ENCODE results near the gene RPRD1A. TPM values are rescaled to one million over a fixed set of nuclear protein-coding genes. Genes with fewer than 3 reads are reported as not detected.
"Not testable (repeated sequence)": the region's sequence is repeated elsewhere in the genome, so short reads cannot be mapped to it uniquely, and the experiment has no call there.

RPRD1A gene
- total RNA-seq, 2 donors from 2014 or later: 72.7 to 81.5 TPM

GRCh38 chr18:36089001-36089400 is 21.6 kb upstream of the RPRD1A start:
- DNase-seq (ENCODE audit: low spot score): no peak
- Histone ChIP-seq H3K4me3 (no peak overlapping the region), H3K9me3 (no peaks in the 10 kb centered on the region), H3K27me3 (replicated peaks; ENCODE audit: insufficient read depth) (no peaks in the 10 kb centered on the region), H3K36me3 (no peaks in the 10 kb centered on the region), H3K4me1 (replicated peaks) (no peaks in the 10 kb centered on the region), H3K27ac (no peak overlapping the region)
- intact Hi-C loops (cut with DNase I): no loop called here
- TF ChIP-seq POLR2AphosphoS5 (IDR thresholded peaks at IDR 0.05) (no peak), CTCF (IDR thresholded peaks at IDR 0.05) (no peak), POLR2A (IDR thresholded peaks at IDR 0.05) (no peak)
- WGBS: 66% methylated on average over 6 of the region's 6 CpGs

GRCh38 chr18:36088256-36088655 is 20.9 kb upstream of the RPRD1A start:
- WGBS: 83% methylated on average over 2 of the region's 2 CpGs
- intact Hi-C loops (cut with DNase I): no loop called here
- H3K36me3 ChIP-seq: no peaks in the 10 kb centered on the region
- H3K9me3 ChIP-seq: no peaks in the 10 kb centered on the region
- H3K4me3 ChIP-seq: no peak overlapping the region
- no peak for DNase-seq (ENCODE audit: low spot score)
- no peak overlapping the region for H3K27ac ChIP-seq
- TF ChIP-seq POLR2A (IDR thresholded peaks at IDR 0.05): no peak
- no peak for TF ChIP-seq CTCF (IDR thresholded peaks at IDR 0.05)
- no peak for TF ChIP-seq POLR2AphosphoS5 (IDR thresholded peaks at IDR 0.05)
- H3K4me1 ChIP-seq (replicated peaks): no peaks in the 10 kb centered on the region
- H3K27me3 ChIP-seq (replicated peaks; ENCODE audit: insufficient read depth): no peaks in the 10 kb centered on the region

- TF ChIP-seq POLR2AphosphoS5 (IDR thresholded peaks at IDR 0.05) (no peak), CTCF (IDR thresholded peaks at IDR 0.05) (no peak), POLR2A (IDR thresholded peaks at IDR 0.05) (no peak)
- no peaks in the 10 kb centered on the region for H3K4me1 ChIP-seq (replicated peaks)
- H3K27ac ChIP-seq: no peak overlapping the region
- intact Hi-C loops (cut with DNase I): no loop called here
- no peaks in the 10 kb centered on the region for H3K27me3 ChIP-seq (replicated peaks; ENCODE audit: insufficient read depth)
- no peak for DNase-seq (ENCODE audit: low spot score)
- no peaks in the 10 kb centered on the region for H3K36me3 ChIP-seq
- WGBS: 91% methylated on average over 8 of the region's 8 CpGs
- H3K9me3 ChIP-seq: no peaks in the 10 kb centered on the region
- H3K4me3 ChIP-seq: no peak overlapping the region
Observed at GRCh38 chr18:36086186-36086585, 18.8 kb upstream of the RPRD1A start.

- 82% methylated on average over 3 of the region's 4 CpGs for WGBS
- Histone ChIP-seq H3K4me1 (replicated peaks) (no peaks in the 10 kb centered on the region), H3K4me3 (no peak overlapping the region), H3K27me3 (replicated peaks; ENCODE audit: insufficient read depth) (no peaks in the 10 kb centered on the region), H3K36me3 (no peaks in the 10 kb centered on the region), H3K27ac (no peak overlapping the region), H3K9me3 (no peaks in the 10 kb centered on the region)
- intact Hi-C loops (cut with DNase I): no loop called here
- no peak for DNase-seq (ENCODE audit: low spot score)
- TF ChIP-seq POLR2A (IDR thresholded peaks at IDR 0.05) (no peak), CTCF (IDR thresholded peaks at IDR 0.05) (no peak), POLR2AphosphoS5 (IDR thresholded peaks at IDR 0.05) (no peak)
Observed at GRCh38 chr18:36085195-36085594, 17.8 kb upstream of the RPRD1A start.

GRCh38 chr18:36083729-36084128 is 16.4 kb upstream of the RPRD1A start:
- no peaks in the 10 kb centered on the region for H3K27me3 ChIP-seq (replicated peaks; ENCODE audit: insufficient read depth)
- H3K36me3 ChIP-seq: no peaks in the 10 kb centered on the region
- H3K27ac ChIP-seq: no peak overlapping the region
- H3K4me3 ChIP-seq: no peak overlapping the region
- H3K9me3 ChIP-seq: no peaks in the 10 kb centered on the region
- TF ChIP-seq POLR2A (IDR thresholded peaks at IDR 0.05) (no peak), CTCF (IDR thresholded peaks at IDR 0.05) (no peak), POLR2AphosphoS5 (IDR thresholded peaks at IDR 0.05) (no peak)
- 62% methylated on average over 2 of the region's 2 CpGs for WGBS
- no peaks in the 10 kb centered on the region for H3K4me1 ChIP-seq (replicated peaks)
- DNase-seq (ENCODE audit: low spot score): no peak
- intact Hi-C loops (cut with DNase I): no loop called here

- WGBS: 89% methylated on average over 2 of the region's 2 CpGs
- H3K4me3 ChIP-seq; H3K36me3 ChIP-seq; DNase-seq (ENCODE audit: low spot score); H3K27me3 ChIP-seq (replicated peaks; ENCODE audit: insufficient read depth); intact Hi-C loops (cut with DNase I); H3K9me3 ChIP-seq; H3K27ac ChIP-seq; H3K4me1 ChIP-seq (replicated peaks): not testable (repeated sequence)
Observed at GRCh38 chr18:36081118-36081517, 13.8 kb upstream of the RPRD1A start.
